GM18951 (cell line): ENCODE results near the gene UBXN2A.

ENCODE experiments used
- POLR2A ChIP-seq: IDR thresholded peaks from 4 replicates; pipeline ENCODE4 v1.6.1; 2011; ENCODE audit warnings: mild to moderate bottlenecking; ENCODE audit not compliant: insufficient read length, insufficient read depth; ENCODE audit errors: extremely low read depth
- in situ Hi-C: fragments of 300-500 bp; cut with MboI; formaldehyde crosslinking; loops from one replicate; pipeline ENCODE4 v1.12.0; 2022; ENCODE audit warnings: low sequenced_read_pairs, mixed read lengths, inconsistent platforms; ENCODE audit not compliant: unreplicated experiment

The UBXN2A gene, protein sequence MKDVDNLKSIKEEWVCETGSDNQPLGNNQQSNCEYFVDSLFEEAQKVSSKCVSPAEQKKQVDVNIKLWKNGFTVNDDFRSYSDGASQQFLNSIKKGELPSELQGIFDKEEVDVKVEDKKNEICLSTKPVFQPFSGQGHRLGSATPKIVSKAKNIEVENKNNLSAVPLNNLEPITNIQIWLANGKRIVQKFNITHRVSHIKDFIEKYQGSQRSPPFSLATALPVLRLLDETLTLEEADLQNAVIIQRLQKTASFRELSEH

DNA sequence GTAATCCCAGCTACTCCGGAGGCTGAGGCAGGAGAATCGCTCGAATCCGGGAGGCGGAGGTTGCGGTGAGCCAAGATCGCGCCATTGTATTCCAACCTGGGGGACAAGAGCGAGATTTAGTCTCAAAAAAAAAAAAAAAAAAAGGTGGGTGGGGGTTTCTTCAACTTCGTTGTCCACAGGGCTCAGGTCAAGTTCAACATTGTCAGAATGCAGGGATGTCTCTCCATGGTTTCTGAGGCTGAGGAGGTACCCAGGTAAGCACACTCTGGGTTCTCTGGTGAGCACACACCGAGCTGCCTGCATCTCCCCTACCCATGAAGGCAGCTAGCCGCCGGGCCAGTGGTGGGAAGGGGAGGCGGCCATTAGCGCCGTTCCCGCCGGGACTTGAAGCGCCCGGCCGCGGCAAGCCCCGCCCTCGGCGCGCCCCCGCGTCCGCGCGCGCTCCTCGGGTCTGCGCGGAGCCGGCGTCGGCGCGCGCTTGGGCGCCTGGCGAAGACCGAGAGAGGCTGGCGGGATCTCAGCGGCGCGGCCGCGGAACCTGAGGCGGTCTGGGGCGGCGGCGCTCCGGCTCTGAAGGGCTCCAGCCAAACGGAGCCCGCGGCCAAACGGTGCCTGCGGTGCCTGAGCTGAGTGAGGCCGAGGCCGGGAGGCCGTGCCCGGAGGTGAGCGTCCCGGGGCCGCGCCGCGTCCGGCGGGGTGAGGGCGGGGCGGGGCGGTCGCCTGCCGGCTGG lies at the start of gene UBXN2A:
UBXN2A (plus strand) TSS at position 477 of the 731 bp plus-strand sequence. CDS start 17,852 bp downstream, outside the sequence.
- in situ Hi-C loops: no loop called here
- TF ChIP-seq POLR2A: peak; percentile 91

GRCh38 chr2:23900133-23900532 lies 40.1 kb upstream of the UBXN2A start:
- in situ Hi-C loops: no loop called here
- TF ChIP-seq POLR2A: no peak

GRCh38 chr2:23900541-23901322 lies 39.5 kb upstream of the UBXN2A start:
- no peak for TF ChIP-seq POLR2A
- in situ Hi-C loops: no loop called here

- TF ChIP-seq POLR2A: no peak
- in situ Hi-C loops: no loop called here
These were observed 38.1 kb upstream of the UBXN2A start for GRCh38 chr2:23901966-23902846.

DNA sequence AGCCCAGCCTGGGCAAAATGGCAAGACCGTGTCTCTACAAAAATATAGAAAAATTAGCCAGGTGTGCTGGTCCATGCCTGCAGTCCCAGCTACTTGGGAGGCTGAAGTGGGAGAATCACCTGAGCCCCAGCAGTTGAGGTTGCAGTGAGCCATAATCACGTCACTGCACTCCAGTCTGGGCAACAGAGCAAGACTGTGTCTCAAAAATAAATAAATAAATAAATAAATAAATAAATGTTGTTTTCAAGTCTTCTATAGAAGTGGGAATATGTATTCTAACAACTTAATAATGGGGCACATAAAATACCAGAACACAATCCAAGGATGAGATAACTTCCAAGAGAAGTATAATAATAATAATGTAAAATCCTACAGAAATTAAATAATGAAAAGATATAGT lies 37.2 kb upstream of the UBXN2A start:
- TF ChIP-seq POLR2A: no peak
- in situ Hi-C loops: no loop called here

GRCh38 chr2:23904215-23904614 lies 36.0 kb upstream of the UBXN2A start:
- in situ Hi-C loops: no loop called here
- no peak for TF ChIP-seq POLR2A

GRCh38 chr2:23904692-23905091 lies 35.6 kb upstream of the UBXN2A start:
- TF ChIP-seq POLR2A: no peak
- in situ Hi-C loops: no loop called here

- no peak for TF ChIP-seq POLR2A
- in situ Hi-C loops: no loop called here
These were observed 35.1 kb upstream of the UBXN2A start for GRCh38 chr2:23905155-23905554.

- TF ChIP-seq POLR2A: no peak
- in situ Hi-C loops: no loop called here
These were observed 28.2 kb upstream of the UBXN2A start for GRCh38 chr2:23912054-23912453.

- in situ Hi-C loops: no loop called here
- no peak for TF ChIP-seq POLR2A
These were observed 24.9 kb upstream of the UBXN2A start for GRCh38 chr2:23915327-23915726.

DNA sequence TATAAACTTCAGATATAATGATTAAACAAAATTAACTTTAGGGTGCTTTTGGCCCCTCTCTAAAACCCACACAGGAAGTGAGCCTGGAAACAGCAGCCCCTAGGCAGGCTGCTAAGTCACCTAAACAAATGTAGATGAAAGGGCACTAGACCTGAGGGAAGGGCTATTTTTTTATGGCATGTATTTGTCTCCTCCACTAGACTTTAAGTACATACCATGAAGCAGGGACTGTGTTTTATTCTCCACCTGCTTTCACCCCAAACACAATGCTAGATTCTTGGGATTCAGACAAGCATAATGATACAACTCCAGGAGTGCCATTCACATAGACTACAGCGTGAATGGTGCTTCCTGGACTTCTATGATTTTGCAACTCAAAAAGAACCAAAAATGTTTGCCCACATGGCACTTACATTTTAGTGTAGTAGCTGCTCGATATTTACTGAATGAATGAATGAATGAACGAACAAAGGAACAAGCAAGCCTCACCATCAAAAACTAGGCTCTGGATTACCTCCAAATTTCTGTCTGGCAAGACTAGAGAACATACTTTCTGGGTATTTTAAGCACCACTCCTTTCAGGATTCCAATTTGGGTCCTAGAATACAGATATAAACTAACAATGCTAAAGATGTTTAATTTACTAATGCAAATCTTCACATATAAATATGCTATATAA lies 23.4 kb upstream of the UBXN2A start:
- in situ Hi-C loops: no loop called here
- no peak for TF ChIP-seq POLR2A

DNA sequence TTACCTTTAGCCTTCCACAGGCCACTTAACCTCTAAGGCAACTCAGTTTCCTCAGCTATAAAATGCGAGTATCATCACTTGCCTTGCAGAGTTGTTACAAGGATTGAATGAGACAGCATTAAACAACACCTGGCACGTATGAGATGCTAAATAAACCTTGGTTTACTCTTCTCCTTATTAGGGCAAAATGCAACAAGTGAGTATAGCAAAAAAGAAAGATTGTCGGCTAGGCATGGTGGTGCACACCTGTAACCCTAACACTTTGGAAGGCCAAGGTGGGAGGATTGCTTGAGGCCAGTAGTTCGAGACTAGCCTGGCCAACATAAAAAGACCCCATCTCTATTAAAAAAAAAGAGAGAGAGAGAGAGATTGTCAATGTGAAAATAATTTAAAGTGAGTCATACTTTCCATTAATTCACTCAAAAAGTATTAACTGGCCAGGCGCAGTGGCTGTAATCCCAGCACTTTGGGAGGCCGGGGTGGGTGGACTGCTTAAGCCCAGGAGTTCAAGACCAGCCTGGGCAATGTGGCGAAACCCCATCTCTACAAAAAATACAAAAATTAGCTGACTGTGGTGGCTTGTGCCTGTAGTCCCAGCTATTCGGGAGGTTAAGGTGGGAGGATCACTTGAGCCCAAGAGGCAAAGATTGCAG lies 21.3 kb upstream of the UBXN2A start:
- in situ Hi-C loops: no loop called here
- no peak for TF ChIP-seq POLR2A
